Ectodermal cell (in vitro differentiated cells): Measurements from ENCODE around the gene ROBO1.

Experiments
- H3K27ac ChIP-seq: 2 replicates; pipeline ENCODE4 v1.7.0; 2013; ENCODE audit warnings: mild to moderate bottlenecking, low read depth, low read length; ENCODE audit not compliant: insufficient read depth, poor library complexity, severe bottlenecking
- H3K27me3 ChIP-seq: 2 replicates; pipeline ENCODE4 v1.7.0; 2013; ENCODE audit warnings: mild to moderate bottlenecking, low read length; ENCODE audit not compliant: insufficient read depth, control insufficient read depth, poor library complexity, severe bottlenecking
- H3K36me3 ChIP-seq: one replicate; pipeline ENCODE4 v1.7.0; 2013; ENCODE audit warnings: low read length; ENCODE audit not compliant: control insufficient read depth, insufficient read depth
- H3K4me1 ChIP-seq: one replicate; pipeline ENCODE4 v1.7.0; 2013; ENCODE audit warnings: low read length; ENCODE audit not compliant: control insufficient read depth, insufficient read depth
- H3K4me3 ChIP-seq: 2 replicates; pipeline ENCODE4 v1.7.0; 2013; ENCODE audit warnings: low read depth, low read length, control low read depth; ENCODE audit not compliant: insufficient read depth
- H3K9me3 ChIP-seq: 2 replicates; pipeline ENCODE4 v1.7.0; 2013; ENCODE audit warnings: mild to moderate bottlenecking, low read length, moderate library complexity; ENCODE audit not compliant: control insufficient read depth
- WGBS, 2 experiments: methylation state at CpG; one replicate each; pipeline ENCODE4 v1.1.7; 2013; ENCODE audit warnings: missing lambda C conversion rate in 2 of 2; 5-methylcytosine and 5-hydroxymethylcytosine counted together

The ROBO1 gene

DNA sequence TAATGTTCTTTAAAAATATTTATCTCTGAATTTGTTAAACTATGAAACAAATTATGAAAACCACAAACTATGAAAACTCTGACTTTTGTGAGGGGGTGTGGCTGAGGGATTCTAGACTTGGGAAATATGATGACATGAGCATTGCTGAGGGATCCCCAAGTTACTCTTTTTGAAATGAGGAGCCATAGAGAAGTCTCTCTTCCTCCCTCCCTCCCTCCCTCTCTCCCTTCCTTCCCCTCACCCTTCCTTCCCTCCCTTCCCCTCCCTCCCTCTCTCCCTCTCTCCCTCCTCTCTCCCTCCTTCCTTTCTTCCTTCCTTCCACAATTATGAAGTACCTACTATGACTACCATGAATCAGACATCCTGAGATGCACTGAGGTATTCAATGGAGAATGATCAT is 673.1 kb downstream of the ROBO1 start:
- Histone ChIP-seq H3K27ac (no peak overlapping the region), H3K4me3 (no peak overlapping the region), H3K27me3 (no peaks in the 10 kb centered on the region), H3K4me1 (no peaks in the 10 kb centered on the region), H3K9me3 (no peaks in the 10 kb centered on the region), H3K36me3 (no peaks in the 10 kb centered on the region)

DNA sequence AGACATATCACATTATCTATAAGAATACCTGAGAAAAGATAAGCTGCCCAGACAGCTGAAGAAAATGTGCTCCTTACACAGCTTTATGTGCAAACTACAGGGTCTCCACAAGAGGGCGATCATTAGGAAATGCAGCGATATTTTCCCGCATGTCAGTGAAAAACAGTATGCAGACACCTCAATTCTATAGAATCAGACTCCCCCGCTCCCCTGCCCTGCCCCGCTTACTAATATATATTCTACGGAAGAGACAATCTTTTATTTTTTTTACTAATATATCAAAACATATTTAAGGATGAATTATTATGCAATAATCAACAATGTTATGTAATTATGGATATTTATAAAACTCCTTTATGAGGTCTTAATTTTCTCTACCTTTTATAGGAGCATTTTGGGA is 681.3 kb downstream of the ROBO1 start:
- Histone ChIP-seq H3K27ac (no peak overlapping the region), H3K4me1 (peaks cover 5% of the 10 kb centered on the region), H3K9me3 (no peaks in the 10 kb centered on the region), H3K36me3 (no peaks in the 10 kb centered on the region), H3K27me3 (no peaks in the 10 kb centered on the region), H3K4me3 (no peak overlapping the region)
- WGBS, 2 experiments, result 2 to 5% methylated on average over 3 to 4 of the region's 6 CpGs

DNA sequence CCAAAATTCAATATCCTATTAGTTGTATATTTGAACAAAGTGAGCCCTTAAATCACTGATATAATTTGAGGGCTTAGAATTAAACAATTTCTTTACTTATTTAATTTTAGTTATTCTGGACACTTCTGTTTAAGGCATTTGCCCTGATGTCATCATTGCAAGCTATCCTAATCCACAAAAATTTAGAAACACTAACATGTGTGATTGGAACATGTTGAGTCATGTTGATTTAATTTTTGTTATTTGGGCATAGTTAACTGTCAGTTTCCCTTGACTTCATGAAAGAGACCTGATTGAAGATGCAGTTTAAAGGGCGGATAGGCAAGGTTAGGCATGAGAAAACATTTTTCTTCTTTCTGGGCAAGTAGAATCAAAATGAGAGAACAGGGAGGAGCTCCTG is 682.6 kb downstream of the ROBO1 start:
- 85 to 92% methylated on average over 1 of the region's 1 CpG for WGBS, 2 experiments
- no peaks in the 10 kb centered on the region for H3K27me3 ChIP-seq
- H3K9me3 ChIP-seq, result no peaks in the 10 kb centered on the region
- peaks cover 5% of the 10 kb centered on the region for H3K4me1 ChIP-seq
- no peak overlapping the region for H3K4me3 ChIP-seq
- H3K27ac ChIP-seq, result no peak overlapping the region
- H3K36me3 ChIP-seq, result no peaks in the 10 kb centered on the region

- Histone ChIP-seq H3K36me3 (no peaks in the 10 kb centered on the region), H3K4me3 (no peak overlapping the region), H3K4me1 (no peaks in the 10 kb centered on the region), H3K27me3 (no peaks in the 10 kb centered on the region), H3K27ac (no peak overlapping the region), H3K9me3 (no peaks in the 10 kb centered on the region)
- WGBS, 2 experiments, result 81 to 86% methylated on average over 5 of the region's 5 CpGs
These were observed 686.5 kb downstream of the ROBO1 start for GRCh38 chr3:79081335-79081734.

GRCh38 chr3:79074558-79074957 is 693.2 kb downstream of the ROBO1 start:
- no peaks in the 10 kb centered on the region for H3K27me3 ChIP-seq
- H3K9me3 ChIP-seq, result no peaks in the 10 kb centered on the region
- H3K27ac ChIP-seq, result no peak overlapping the region
- WGBS, 2 experiments, result 86% methylated on average over 1 of the region's 1 CpG; no CpG with 5 or more reads in 1 of the 2 experiments
- no peak overlapping the region for H3K4me3 ChIP-seq
- H3K36me3 ChIP-seq, result no peaks in the 10 kb centered on the region
- H3K4me1 ChIP-seq, result no peaks in the 10 kb centered on the region

DNA sequence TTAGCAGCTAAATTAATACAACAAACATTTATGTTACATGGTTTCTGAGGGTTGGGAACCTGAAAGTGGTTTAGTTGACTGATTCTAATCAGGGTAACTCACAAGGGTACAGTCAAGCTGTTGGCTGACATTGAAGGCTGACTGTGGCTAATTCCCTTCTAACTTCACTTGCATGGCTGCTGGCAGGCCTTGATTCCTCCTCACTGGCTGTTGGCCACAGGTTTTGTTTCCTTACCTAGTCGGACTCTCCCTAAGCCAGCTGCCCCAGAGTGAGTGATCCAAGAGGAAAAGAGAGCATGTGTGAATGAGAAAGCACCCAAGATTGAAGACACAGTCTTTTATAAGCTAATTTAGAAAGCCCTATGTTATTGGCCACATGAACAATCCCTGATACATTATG is 700.1 kb downstream of the ROBO1 start:
- Histone ChIP-seq H3K9me3 (no peaks in the 10 kb centered on the region), H3K27me3 (no peaks in the 10 kb centered on the region), H3K27ac (no peak overlapping the region), H3K4me3 (no peak overlapping the region), H3K36me3 (no peaks in the 10 kb centered on the region), H3K4me1 (no peaks in the 10 kb centered on the region)
- WGBS, 2 experiments, result 74 to 75% methylated on average over 1 of the region's 1 CpG

- Histone ChIP-seq H3K27ac (no peak overlapping the region), H3K27me3 (no peaks in the 10 kb centered on the region), H3K9me3 (no peaks in the 10 kb centered on the region), H3K4me3 (no peak overlapping the region), H3K4me1 (no peaks in the 10 kb centered on the region), H3K36me3 (no peaks in the 10 kb centered on the region)
- WGBS, 2 experiments, result 64 to 81% methylated on average over 2 to 4 of the region's 4 CpGs
These were observed 701.3 kb downstream of the ROBO1 start for GRCh38 chr3:79066481-79066880.

GRCh38 chr3:79063624-79064023 is 704.2 kb downstream of the ROBO1 start:
- Histone ChIP-seq H3K27ac (no peak overlapping the region), H3K4me3 (no peak overlapping the region), H3K9me3 (no peaks in the 10 kb centered on the region), H3K27me3 (no peaks in the 10 kb centered on the region), H3K36me3 (no peaks in the 10 kb centered on the region), H3K4me1 (no peaks in the 10 kb centered on the region)
- 96 to 100% methylated on average over 1 of the region's 2 CpGs for WGBS, 2 experiments

DNA sequence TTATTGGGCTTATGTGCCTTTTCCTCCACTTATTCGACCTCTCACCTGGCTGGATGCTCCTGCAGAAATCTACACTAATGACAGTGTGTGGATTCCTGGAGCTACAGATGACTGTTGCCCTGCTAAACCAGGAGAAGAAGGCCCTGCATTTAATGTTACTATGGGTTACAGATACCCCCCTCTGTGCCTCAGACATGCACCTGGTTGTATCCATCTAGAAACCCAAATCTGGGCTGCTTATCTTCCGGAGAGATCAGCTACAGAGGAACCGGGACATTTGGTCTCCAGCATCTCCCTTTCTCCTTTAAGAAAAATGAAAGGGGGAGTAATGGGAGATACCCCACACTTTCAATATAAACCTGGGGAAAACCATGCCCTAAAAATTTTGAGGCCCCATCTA is 710.0 kb downstream of the ROBO1 start:
- Histone ChIP-seq H3K4me3 (no peak overlapping the region), H3K4me1 (no peaks in the 10 kb centered on the region), H3K9me3 (no peaks in the 10 kb centered on the region), H3K27me3 (no peaks in the 10 kb centered on the region), H3K36me3 (no peaks in the 10 kb centered on the region), H3K27ac (no peak overlapping the region)
- whole genome bisulfite sequencing, 2 experiments, result 93 to 97% methylated on average over 2 to 3 of the region's 3 CpGs

GRCh38 chr3:79056498-79056897 is 711.3 kb downstream of the ROBO1 start:
- Histone ChIP-seq H3K36me3 (no peaks in the 10 kb centered on the region), H3K4me3 (no peak overlapping the region), H3K4me1 (no peaks in the 10 kb centered on the region), H3K27me3 (no peaks in the 10 kb centered on the region), H3K9me3 (no peaks in the 10 kb centered on the region), H3K27ac (no peak overlapping the region)
- WGBS, 2 experiments, result 93 to 96% methylated on average over 7 of the region's 7 CpGs

DNA sequence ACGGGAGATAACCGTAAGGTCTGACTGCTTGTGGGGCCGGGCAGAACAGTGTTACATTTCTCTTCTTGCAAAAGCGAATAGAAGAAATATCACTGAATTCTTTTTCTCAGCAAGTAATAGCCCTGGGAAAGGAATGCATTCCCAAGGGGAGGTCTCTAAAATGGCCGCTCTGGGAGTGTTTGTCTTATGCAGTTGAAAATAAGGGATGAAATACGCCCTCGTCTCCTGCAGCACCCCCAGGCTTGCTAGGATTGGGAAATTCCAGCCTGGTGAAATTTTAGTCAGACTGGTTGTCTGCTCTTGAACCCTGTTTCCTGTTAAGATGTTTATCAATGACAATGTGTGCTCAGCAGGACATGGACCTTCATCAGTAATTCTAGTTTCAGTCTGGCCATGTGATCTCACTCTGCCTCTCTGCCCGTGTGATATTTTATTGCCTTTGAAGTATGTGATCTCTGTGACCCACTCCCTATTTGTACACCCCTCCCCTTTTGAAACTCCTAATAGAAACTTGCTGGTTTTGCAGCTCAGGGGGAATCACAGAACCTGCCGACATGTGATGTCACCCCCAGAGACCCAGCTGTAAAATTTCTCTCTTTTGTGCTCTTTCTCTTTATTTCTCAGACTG is 715.6 kb downstream of the ROBO1 start:
- no peaks in the 10 kb centered on the region for H3K27me3 ChIP-seq
- WGBS, 2 experiments, result 94 to 95% methylated on average over 9 of the region's 9 CpGs
- no peaks in the 10 kb centered on the region for H3K4me1 ChIP-seq
- H3K9me3 ChIP-seq, result no peaks in the 10 kb centered on the region
- H3K27ac ChIP-seq, result no peak overlapping the region
- no peaks in the 10 kb centered on the region for H3K36me3 ChIP-seq
- H3K4me3 ChIP-seq, result no peak overlapping the region
